DND-41 (cell line): ENCODE data around the gene IFNK.

Experiments
- CTCF ChIP-seq: IDR thresholded peaks from 2 replicates; pipeline ENCODE4 v1.5.1; 2012; ENCODE audit warnings: borderline replicate concordance, low read length, moderate library complexity, mild to moderate bottlenecking; ENCODE audit not compliant: poor library complexity, severe bottlenecking; ENCODE audit errors: extremely low read depth
- EZH2 ChIP-seq: IDR thresholded peaks from 3 replicates; pipeline ENCODE4 v1.6.1; 2012; ENCODE audit warnings: borderline replicate concordance, low read depth, mild to moderate bottlenecking, moderate library complexity, low read length, inconsistent platforms; ENCODE audit not compliant: severe bottlenecking

- TF ChIP-seq CTCF, result no peak
- no peak for TF ChIP-seq EZH2
These were observed 18.3 kb upstream of the IFNK start for GRCh38 chr9:27505744-27506161.
